HG03066 (cell line): ENCODE results near the gene MCF2L.

Experiments
- ATAC-seq: cut with Tn5 transposase; IDR thresholded peaks from one replicate; pipeline ENCODE4 v1.9.1; 2021; ENCODE audit warnings: low read depth; ENCODE audit not compliant: unreplicated experiment

MCF2L gene

GRCh38 chr13:112947796-112948195 is 21.2 kb upstream of the MCF2L start:
- ATAC-seq, result no peak

GRCh38 chr13:112951674-112952371 is 17.2 kb upstream of the MCF2L start:
- ATAC-seq, result no peak

- ATAC-seq, result no peak
These were observed 16.1 kb upstream of the MCF2L start for GRCh38 chr13:112952759-112953551.

GRCh38 chr13:112953591-112954487 is 15.2 kb upstream of the MCF2L start:
- ATAC-seq, result no peak

GRCh38 chr13:112954488-112955270 is 14.3 kb upstream of the MCF2L start:
- ATAC-seq, result no peak

- no peak for ATAC-seq
These were observed 13.6 kb upstream of the MCF2L start for GRCh38 chr13:112955271-112955937.

- ATAC-seq, result no peak
These were observed 13.1 kb upstream of the MCF2L start for GRCh38 chr13:112955956-112956355.

GRCh38 chr13:112956571-112957294 is 12.3 kb upstream of the MCF2L start:
- ATAC-seq, result no peak

- no peak for ATAC-seq
These were observed 11.7 kb upstream of the MCF2L start for GRCh38 chr13:112957295-112957677.

- ATAC-seq, result no peak
These were observed 10.7 kb upstream of the MCF2L start for GRCh38 chr13:112958127-112958989.

- ATAC-seq, result no peak
These were observed 9.8 kb upstream of the MCF2L start for GRCh38 chr13:112959206-112959605.

- ATAC-seq, result no peak
These were observed 9.1 kb upstream of the MCF2L start for GRCh38 chr13:112959701-112960542.

GRCh38 chr13:112960706-112961105 is 8.3 kb upstream of the MCF2L start:
- ATAC-seq, result no peak

GRCh38 chr13:112961457-112962369 is 7.3 kb upstream of the MCF2L start:
- ATAC-seq, result no peak

- ATAC-seq, result no peak
These were observed 6.6 kb upstream of the MCF2L start for GRCh38 chr13:112962396-112962795.

- ATAC-seq, result no peak
These were observed 5.9 kb upstream of the MCF2L start for GRCh38 chr13:112962911-112963625.
